HG03575 (cell line): Measurements from ENCODE around the gene ITGB4.
A peak's percentile ranks its signal among the peaks of the same experiment; 100 is the strongest.
"Not testable (repeated sequence)": the region's sequence is repeated elsewhere in the genome, so short reads cannot be mapped to it uniquely, and the experiment has no call there.

Experiments
- ATAC-seq: cut with Tn5 transposase; IDR thresholded peaks from one replicate; pipeline ENCODE4 v1.9.1; 2021; ENCODE audit not compliant: unreplicated experiment, insufficient number of reproducible peaks, low FRiP score; ENCODE audit errors: extremely low read depth

Gene ITGB4

GRCh38 chr17:75778066-75778860 lies 57.0 kb downstream of the ITGB4 start:
- ATAC-seq, result not testable (repeated sequence)

- ATAC-seq, result no peak
Measured at GRCh38 chr17:75778861-75779249, 57.6 kb downstream of the ITGB4 start.

- peak; percentile 47 for ATAC-seq
Measured at GRCh38 chr17:75779250-75779986, 58.2 kb downstream of the ITGB4 start.

GRCh38 chr17:75779987-75780889 lies 59.0 kb downstream of the ITGB4 start:
- no peak for ATAC-seq

- ATAC-seq, result no peak
Measured at GRCh38 chr17:75783069-75783783, 62.0 kb downstream of the ITGB4 start.

- ATAC-seq, result no peak
Measured at GRCh38 chr17:75783803-75784472, 62.7 kb downstream of the ITGB4 start.

- no peak for ATAC-seq
Measured at GRCh38 chr17:75784473-75785015, 63.3 kb downstream of the ITGB4 start, which contains the start of gene UNK. UNK (plus strand) TSS chr17:75784806; CDS start chr17:75784881, 75 bp downstream.

GRCh38 chr17:75785016-75785890 lies 64.0 kb downstream of the ITGB4 start:
- no peak for ATAC-seq

- ATAC-seq, result no peak
Measured at GRCh38 chr17:75791254-75791653, 70.0 kb downstream of the ITGB4 start.

- no peak for ATAC-seq
Measured at GRCh38 chr17:75793460-75793859, 72.2 kb downstream of the ITGB4 start.

GRCh38 chr17:75795820-75796607 lies 74.8 kb downstream of the ITGB4 start:
- ATAC-seq, result no peak

GRCh38 chr17:75799402-75799801 lies 78.1 kb downstream of the ITGB4 start:
- no peak for ATAC-seq

GRCh38 chr17:75803883-75804282 lies 82.6 kb downstream of the ITGB4 start:
- no peak for ATAC-seq

GRCh38 chr17:75806822-75807500 lies 85.7 kb downstream of the ITGB4 start:
- no peak for ATAC-seq
